CD14-positive monocyte (primary cell): ENCODE measurements around the gene TFDP2. TPM values are rescaled to one million over a fixed set of nuclear protein-coding genes. Genes with fewer than 3 reads are reported as not detected.

ENCODE experiments used
- DNase-seq, 3 donors: peaks; one replicate each; pipeline ENCODE4 v3.0.0-alpha.2; 2011 to 2022
- H2AFZ ChIP-seq: 2 replicates; pipeline ENCODE4 v1.6.0; 2012; ENCODE audit warnings: mild to moderate bottlenecking, low read depth, low read length, inconsistent platforms; ENCODE audit not compliant: insufficient read depth, poor library complexity, severe bottlenecking
- H3K27ac ChIP-seq, 2 donors: 1 replicate in 1 of 2; 2 replicates in 1 of 2; pipeline ENCODE4 v1.5.1; 2012 to 2013; ENCODE audit warnings: low read length in 2 of 2, control low read depth in 1 of 2, inconsistent platforms in 1 of 2, low read depth in 1 of 2, mild to moderate bottlenecking in 1 of 2
- H3K27me3 ChIP-seq, 2 donors: one replicate each; pipeline versions ENCODE4 v1.6.0 to v1.6.1; 2011 to 2013; ENCODE audit warnings: low read length in 2 of 2; ENCODE audit not compliant: control insufficient read depth in 2 of 2, insufficient read depth in 2 of 2
- H3K36me3 ChIP-seq, 2 donors: replicated peaks in 1 of 2; 1 replicate in 1 of 2; 2 replicates in 1 of 2; pipeline versions ENCODE4 v1.5.1 to v1.6.1; 2012 to 2013; ENCODE audit warnings: low read length in 2 of 2, control low read depth in 1 of 2, inconsistent platforms in 1 of 2, mild to moderate bottlenecking in 1 of 2; ENCODE audit not compliant: insufficient read depth in 2 of 2, control insufficient read depth in 1 of 2
- H3K4me1 ChIP-seq, 2 donors: 1 replicate in 1 of 2; 2 replicates in 1 of 2; pipeline versions ENCODE4 v1.5.1 to v1.6.1; 2012 to 2013; ENCODE audit warnings: low read length in 2 of 2, control low read depth in 1 of 2, inconsistent platforms in 1 of 2, mild to moderate bottlenecking in 1 of 2, moderate library complexity in 1 of 2; ENCODE audit not compliant: insufficient read depth in 2 of 2, control insufficient read depth in 1 of 2
- H3K4me2 ChIP-seq: replicated peaks from 2 replicates; pipeline ENCODE3; 2012; ENCODE audit warnings: low read length, moderate library complexity, mild to moderate bottlenecking; ENCODE audit not compliant: poor library complexity, severe bottlenecking; ENCODE audit errors: extremely low read depth
- H3K4me3 ChIP-seq, 3 experiments: fragments of 200-600 bp in 1 of 3; sonication (generic) in 1 of 3; replicated peaks in 1 of 3; 1 replicate in 2 of 3; 2 replicates in 1 of 3; pipeline ENCODE4 v1.5.1; 2011 to 2013; ENCODE audit warnings: low read length in 3 of 3, mild to moderate bottlenecking in 3 of 3, control low read depth in 2 of 3, low read depth in 2 of 3, inconsistent platforms in 1 of 3, moderate library complexity in 1 of 3
- H3K79me2 ChIP-seq: 2 replicates; pipeline ENCODE4 v1.6.0; 2012; ENCODE audit warnings: mild to moderate bottlenecking, control low read depth, inconsistent platforms, low read length, moderate library complexity; ENCODE audit not compliant: insufficient read depth
- H3K9ac ChIP-seq: 2 replicates; pipeline ENCODE4 v1.6.0; 2017; ENCODE audit warnings: low read length, mild to moderate bottlenecking; ENCODE audit not compliant: insufficient read depth, poor library complexity, severe bottlenecking
- H3K9me3 ChIP-seq, 2 donors: replicated peaks in 1 of 2; 1 replicate in 1 of 2; 2 replicates in 1 of 2; pipeline versions ENCODE4 v1.5.1 to v1.6.1; 2012 to 2013; ENCODE audit warnings: low read length in 2 of 2, control low read depth in 1 of 2; ENCODE audit not compliant: control insufficient read depth in 1 of 2, insufficient read depth in 1 of 2
- H4K20me1 ChIP-seq: 2 replicates; pipeline ENCODE4 v1.6.0; 2012; ENCODE audit warnings: mild to moderate bottlenecking, low read length, control low read depth, moderate library complexity; ENCODE audit not compliant: insufficient read depth
- H3K27ac Mint-ChIP-seq, 7 donors: one replicate each; pipeline ENCODE4 v1.8.0; 2020; ENCODE audit warnings: mild to moderate bottlenecking in 7 of 7, mixed read lengths in 7 of 7, moderate library complexity in 6 of 7, inconsistent platforms in 2 of 7
- H3K27me3 Mint-ChIP-seq, 3 donors: one replicate each; pipeline ENCODE4 v1.8.0; 2021 to 2022; ENCODE audit warnings: low read depth in 3 of 3, mild to moderate bottlenecking in 3 of 3, mixed read lengths in 3 of 3, moderate library complexity in 3 of 3, inconsistent platforms in 1 of 3
- H3K36me3 Mint-ChIP-seq, 2 donors: one replicate each; pipeline ENCODE4 v1.8.0; 2020; ENCODE audit warnings: mixed read lengths in 2 of 2, inconsistent platforms in 1 of 2, mild to moderate bottlenecking in 1 of 2
- H3K4me1 Mint-ChIP-seq: one replicate; pipeline ENCODE4 v1.8.0; 2020; ENCODE audit warnings: mild to moderate bottlenecking, mixed read lengths
- H3K4me3 Mint-ChIP-seq, 2 donors: one replicate each; pipeline ENCODE4 v1.8.0; 2020; ENCODE audit warnings: mild to moderate bottlenecking in 2 of 2, mixed read lengths in 2 of 2, moderate library complexity in 1 of 2
- H3K9me3 Mint-ChIP-seq, 7 donors: one replicate each; pipeline ENCODE4 v1.8.0; 2020 to 2022; ENCODE audit warnings: mixed read lengths in 7 of 7, mild to moderate bottlenecking in 6 of 7, moderate library complexity in 6 of 7, inconsistent platforms in 2 of 7
- WGBS: methylation state at CpG from one replicate; pipeline ENCODE4 v1.1.5; 2013; ENCODE audit warnings: missing lambda C conversion rate; ENCODE audit not compliant: insufficient coverage; 5-methylcytosine and 5-hydroxymethylcytosine counted together
- intact Hi-C, 2 donors: fragments of 100-400 bp; cut with micrococcal nuclease; formaldehyde crosslinking; loops; one replicate each; pipeline versions ENCODE4 v1.15.0 to v1.15.1; 2023
- polyA plus RNA-seq, 3 donors: library from polyadenylated mRNA; depleted of rRNA in 1 of 3; unstranded in 2 of 3; stranded (reverse) in 1 of 3; fragments of 300-500 nt in 2 of 3; fragments of >200 nt in 1 of 3; fragmentation: Illumina TruSeq in 2 of 3; gene quantifications; 1 replicate in 2 of 3; 2 replicates in 1 of 3; pipeline ENCODE4 v1.2.3, GENCODE V29; 2012 to 2021
- TF ChIP-seq, protein P1 (sequence below): fragments of 200-600 bp; IDR thresholded peaks from one replicate; pipeline ENCODE4 v1.8.0; 2022; ENCODE audit warnings: antibody characterized with exemption, mild to moderate bottlenecking

TFDP2 gene
- polyA plus RNA-seq, 3 donors, result 1.1 to 3.5 (median 1.7) TPM

GRCh38 chr3:142150271-142150670 lies 927 bp upstream of the TFDP2 start:
- Histone ChIP-seq H3K27ac (no peak overlapping the region), H3K9ac (no peak overlapping the region), H3K27me3 (peaks cover 0 to 5% of the 10 kb centered on the region in 2 donors), H2AFZ (peak overlapping the region; percentile 98), H3K4me1 (peaks cover 14 to 17% of the 10 kb centered on the region in 2 donors), H3K4me3 (no peak overlapping the region), H4K20me1 (no peaks in the 10 kb centered on the region), H3K79me2 (no peaks in the 10 kb centered on the region), H3K4me2 (no peak overlapping the region), H3K9me3 (no peaks in the 10 kb centered on the region), H3K36me3 (no peaks in the 10 kb centered on the region)
- WGBS, result 100% methylated on average over 9 of the region's 13 CpGs
- TF ChIP-seq, protein P1, sequence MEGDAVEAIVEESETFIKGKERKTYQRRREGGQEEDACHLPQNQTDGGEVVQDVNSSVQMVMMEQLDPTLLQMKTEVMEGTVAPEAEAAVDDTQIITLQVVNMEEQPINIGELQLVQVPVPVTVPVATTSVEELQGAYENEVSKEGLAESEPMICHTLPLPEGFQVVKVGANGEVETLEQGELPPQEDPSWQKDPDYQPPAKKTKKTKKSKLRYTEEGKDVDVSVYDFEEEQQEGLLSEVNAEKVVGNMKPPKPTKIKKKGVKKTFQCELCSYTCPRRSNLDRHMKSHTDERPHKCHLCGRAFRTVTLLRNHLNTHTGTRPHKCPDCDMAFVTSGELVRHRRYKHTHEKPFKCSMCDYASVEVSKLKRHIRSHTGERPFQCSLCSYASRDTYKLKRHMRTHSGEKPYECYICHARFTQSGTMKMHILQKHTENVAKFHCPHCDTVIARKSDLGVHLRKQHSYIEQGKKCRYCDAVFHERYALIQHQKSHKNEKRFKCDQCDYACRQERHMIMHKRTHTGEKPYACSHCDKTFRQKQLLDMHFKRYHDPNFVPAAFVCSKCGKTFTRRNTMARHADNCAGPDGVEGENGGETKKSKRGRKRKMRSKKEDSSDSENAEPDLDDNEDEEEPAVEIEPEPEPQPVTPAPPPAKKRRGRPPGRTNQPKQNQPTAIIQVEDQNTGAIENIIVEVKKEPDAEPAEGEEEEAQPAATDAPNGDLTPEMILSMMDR, result no peak
- intact Hi-C loops, result no loop called here
- DNase-seq, result no peak
- H3K36me3 Mint-ChIP-seq, result no peaks in the 10 kb centered on the region
- no peak overlapping the region for H3K27ac Mint-ChIP-seq
- H3K27me3 Mint-ChIP-seq, result peaks cover 0 to 4% (median 3%) of the 10 kb centered on the region in 3 donors
- peaks cover 16% of the 10 kb centered on the region for H3K4me1 Mint-ChIP-seq
- peak overlapping the region in 1 of 2 donors; percentile 49 for H3K4me3 Mint-ChIP-seq
- no peaks in the 10 kb centered on the region for H3K9me3 Mint-ChIP-seq

DNA sequence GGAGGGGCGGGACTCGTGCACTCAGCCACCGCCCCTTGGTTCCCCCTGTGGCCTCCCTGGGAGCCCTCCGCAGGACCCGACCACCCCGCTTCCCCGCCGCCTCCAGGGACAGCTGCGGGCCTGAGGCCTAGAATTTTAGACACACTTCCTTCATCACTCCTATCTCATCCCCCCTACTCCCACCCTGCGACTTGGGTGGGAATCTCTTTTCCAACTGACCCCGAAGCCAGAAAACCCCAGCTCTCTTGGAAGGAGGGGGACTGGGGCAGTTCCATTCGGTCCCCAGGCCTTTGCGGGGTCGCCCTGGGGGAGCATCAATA lies 289 bp upstream of the TFDP2 start:
- no peaks in the 10 kb centered on the region for H3K9me3 Mint-ChIP-seq
- H3K4me2 ChIP-seq, result peak overlapping the region; percentile 93
- DNase-seq, result no peak
- intact Hi-C loops, result no loop called here
- WGBS, result 14% methylated on average over 8 of the region's 14 CpGs
- peaks cover 16% of the 10 kb centered on the region for H3K4me1 Mint-ChIP-seq
- H3K9ac ChIP-seq, result peak overlapping the region; percentile 87
- H3K27me3 ChIP-seq, result peaks cover 0 to 5% of the 10 kb centered on the region in 2 donors
- H3K36me3 Mint-ChIP-seq, result no peaks in the 10 kb centered on the region
- H4K20me1 ChIP-seq, result no peaks in the 10 kb centered on the region
- peak overlapping the region; percentile 60 to 86 (median 84) for H3K4me3 ChIP-seq
- no peaks in the 10 kb centered on the region for H3K9me3 ChIP-seq
- no peaks in the 10 kb centered on the region for H3K79me2 ChIP-seq
- peak overlapping the region; percentile 83 to 95 for H3K4me3 Mint-ChIP-seq
- TF ChIP-seq, protein P1, result no peak
- peaks cover 14 to 17% of the 10 kb centered on the region in 2 donors for H3K4me1 ChIP-seq
- H2AFZ ChIP-seq, result peak overlapping the region; percentile 98
- H3K27me3 Mint-ChIP-seq, result peaks cover 0 to 4% (median 3%) of the 10 kb centered on the region in 3 donors
- H3K27ac ChIP-seq, result peak overlapping the region in 1 of 2 donors; percentile 67
- H3K36me3 ChIP-seq, result no peaks in the 10 kb centered on the region
- H3K27ac Mint-ChIP-seq, result peak overlapping the region in 5 of 7 donors; percentile 55 to 84 (median 70)
